Measurements from ENCODE around the gene ETFDH.
"Not testable (repeated sequence)": the region's sequence is repeated elsewhere in the genome, so short reads cannot be mapped to it uniquely, and the experiment has no call there.

Gene ETFDH

GRCh38 chr4:158710814-158711213 lies 38.7 kb downstream of the ETFDH start:
- CTCF ChIA-PET, result interaction anchor here (0.7 kb wide), 1 partner anchor 680 kb away, joined by 3 read pairs; no protein-coding TSS in a partner anchor
- H3K27ac ChIP-seq, result no peak overlapping the region
- no peak for DNase-seq (ENCODE audit: low spot score)
- POLR2A ChIA-PET (ENCODE audit: low non-redundant PET), result no interaction called here
- TF ChIP-seq CTCF (conservative IDR thresholded peaks at IDR 0.05; ENCODE audit: low read depth), result peak; percentile 20; the same call in 1 of the 2 replicates

GRCh38 chr4:158712622-158713021 lies 40.5 kb downstream of the ETFDH start:
- POLR2A ChIA-PET (ENCODE audit: low non-redundant PET); CTCF ChIA-PET; H3K27ac ChIP-seq; DNase-seq (ENCODE audit: low spot score): not testable (repeated sequence)

- CTCF ChIA-PET, result no interaction called here
- H3K27ac ChIP-seq, result no peak overlapping the region
- POLR2A ChIA-PET (ENCODE audit: low non-redundant PET), result no interaction called here
- DNase-seq (ENCODE audit: low spot score), result no peak
- no peak for TF ChIP-seq CTCF (conservative IDR thresholded peaks at IDR 0.05; ENCODE audit: low read depth)
These were observed 42.8 kb downstream of the ETFDH start for GRCh38 chr4:158714937-158715336.

- no peak overlapping the region for H3K27ac ChIP-seq
- CTCF ChIA-PET, result interaction anchor here (0.7 kb wide), 1 partner anchor 740 kb away, joined by 8 read pairs; no protein-coding TSS in a partner anchor
- no peak for DNase-seq (ENCODE audit: low spot score)
- POLR2A ChIA-PET (ENCODE audit: low non-redundant PET), result no interaction called here
- TF ChIP-seq CTCF (conservative IDR thresholded peaks at IDR 0.05; ENCODE audit: low read depth), result no peak
These were observed 43.7 kb downstream of the ETFDH start for GRCh38 chr4:158715802-158716201.

GRCh38 chr4:158721680-158722079 lies 49.6 kb downstream of the ETFDH start:
- no peak for TF ChIP-seq CTCF (conservative IDR thresholded peaks at IDR 0.05; ENCODE audit: low read depth)
- ChIA-PET POLR2A (ENCODE audit: low non-redundant PET) (no interaction called here), CTCF (no interaction called here)
- DNase-seq (ENCODE audit: low spot score), result no peak
- H3K27ac ChIP-seq, result no peak overlapping the region

- DNase-seq (ENCODE audit: low spot score), result peak; percentile 31
- ChIA-PET POLR2A (ENCODE audit: low non-redundant PET) (no interaction called here), CTCF (no interaction called here)
- peak overlapping the region; percentile 84 for H3K27ac ChIP-seq
- TF ChIP-seq CTCF (conservative IDR thresholded peaks at IDR 0.05; ENCODE audit: low read depth), result no peak
These were observed 50.3 kb downstream of the ETFDH start for GRCh38 chr4:158722291-158722916.

GRCh38 chr4:158722917-158723793 lies 51.1 kb downstream of the ETFDH start, which contains the start of gene PPID:
PPID (minus strand) TSS chr4:158723396; CDS start chr4:158723288, 108 bp downstream.
- POLR2A ChIA-PET (ENCODE audit: low non-redundant PET), result no interaction called here
- DNase-seq (ENCODE audit: low spot score), result peak; percentile 80
- H3K27ac ChIP-seq, result peak within 1 kb of the TSS; percentile 84
- CTCF ChIA-PET, result interaction anchor here (0.6 kb wide), 1 partner anchor 733 kb away, joined by 3 read pairs; no protein-coding TSS in a partner anchor
- no peak for TF ChIP-seq CTCF (conservative IDR thresholded peaks at IDR 0.05; ENCODE audit: low read depth)
